ENCODE results near the gene LHX1. TPM values are rescaled to one million over a fixed set of nuclear protein-coding genes. Genes with fewer than 3 reads are reported as not detected.

Gene LHX1
- total and polyA plus RNA-seq, 7 donors, result not detected

- Histone ChIP-seq H3K27me3 (ENCODE audit: insufficient read depth in 3 of 3, low read length in 2 of 3) (peaks cover 0 to 70% (median 37%) of the 10 kb centered on the region in 3 donors), H3K36me3 (ENCODE audit: insufficient read depth in 1 of 2, low read depth in 1 of 2) (no peaks in the 10 kb centered on the region), H3K4me1 (peaks cover under 1% of the 10 kb centered on the region), H3K9me3 (no peaks in the 10 kb centered on the region), H3K27ac (no peak overlapping the region), H3K4me3 (no peak overlapping the region)
- DNase-seq (no peak), ATAC-seq (no peak)
- intact Hi-C loops (cut with DNase I), result no loop called here
- WGBS, 3 donors, result 79 to 86% (median 82%) methylated on average over 2 of the region's 2 CpGs
- TF ChIP-seq, protein P1, sequence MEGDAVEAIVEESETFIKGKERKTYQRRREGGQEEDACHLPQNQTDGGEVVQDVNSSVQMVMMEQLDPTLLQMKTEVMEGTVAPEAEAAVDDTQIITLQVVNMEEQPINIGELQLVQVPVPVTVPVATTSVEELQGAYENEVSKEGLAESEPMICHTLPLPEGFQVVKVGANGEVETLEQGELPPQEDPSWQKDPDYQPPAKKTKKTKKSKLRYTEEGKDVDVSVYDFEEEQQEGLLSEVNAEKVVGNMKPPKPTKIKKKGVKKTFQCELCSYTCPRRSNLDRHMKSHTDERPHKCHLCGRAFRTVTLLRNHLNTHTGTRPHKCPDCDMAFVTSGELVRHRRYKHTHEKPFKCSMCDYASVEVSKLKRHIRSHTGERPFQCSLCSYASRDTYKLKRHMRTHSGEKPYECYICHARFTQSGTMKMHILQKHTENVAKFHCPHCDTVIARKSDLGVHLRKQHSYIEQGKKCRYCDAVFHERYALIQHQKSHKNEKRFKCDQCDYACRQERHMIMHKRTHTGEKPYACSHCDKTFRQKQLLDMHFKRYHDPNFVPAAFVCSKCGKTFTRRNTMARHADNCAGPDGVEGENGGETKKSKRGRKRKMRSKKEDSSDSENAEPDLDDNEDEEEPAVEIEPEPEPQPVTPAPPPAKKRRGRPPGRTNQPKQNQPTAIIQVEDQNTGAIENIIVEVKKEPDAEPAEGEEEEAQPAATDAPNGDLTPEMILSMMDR (IDR thresholded peaks at IDR 0.05), result no peak
Observed at GRCh38 chr17:36926701-36927100, 10.6 kb upstream of the LHX1 start.

DNA sequence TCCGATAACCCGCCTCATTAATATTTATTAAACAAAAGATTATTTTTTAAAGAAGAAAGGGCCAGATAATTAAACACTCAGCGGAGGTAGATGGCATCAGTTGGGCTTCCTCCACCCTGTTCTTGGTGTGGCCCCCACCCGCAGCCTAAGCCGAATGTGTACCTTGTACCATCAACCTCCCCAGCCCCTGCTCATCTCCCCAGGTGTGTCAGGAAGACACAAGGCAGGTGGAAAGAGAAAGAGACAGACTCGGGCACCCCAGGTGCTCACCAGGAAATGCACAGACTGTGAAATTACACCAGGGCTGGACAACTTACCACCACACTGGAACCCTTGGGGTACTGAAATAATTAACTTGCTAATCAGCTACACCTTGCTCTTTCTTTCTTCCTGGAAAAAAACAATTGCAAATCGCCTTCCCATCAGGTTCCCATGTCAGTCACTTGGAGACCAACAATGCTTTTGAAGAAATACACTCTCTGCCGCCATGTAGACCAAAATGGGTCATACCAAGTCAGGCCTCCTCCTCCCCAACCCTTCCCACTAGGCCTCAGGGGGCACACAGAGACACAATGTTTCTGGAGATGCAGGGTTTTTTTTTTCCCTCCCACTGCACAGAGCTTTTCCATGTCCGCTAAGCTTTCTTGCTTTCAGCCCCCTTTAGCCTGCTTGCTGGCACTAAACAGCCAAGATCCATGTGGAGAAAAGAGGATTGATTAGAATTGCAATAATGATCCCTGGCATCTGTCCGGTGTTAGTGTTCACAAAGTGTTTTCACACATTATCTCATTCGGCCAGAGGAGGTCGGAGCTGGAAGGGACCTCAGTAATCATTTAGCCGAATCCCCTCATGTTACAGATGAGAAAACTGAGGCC lies 8.6 kb upstream of the LHX1 start:
- H3K27me3 ChIP-seq (ENCODE audit: insufficient read depth in 3 of 3, low read length in 2 of 3), result peaks cover 0 to 75% (median 52%) of the 10 kb centered on the region in 3 donors
- DNase-seq, result no peak
- intact Hi-C loops (cut with DNase I), result no loop called here
- WGBS, 3 donors, result 53 to 60% (median 59%) methylated on average over 13 of the region's 13 CpGs
- H3K27ac ChIP-seq, result no peak overlapping the region
- no peaks in the 10 kb centered on the region for H3K36me3 ChIP-seq (ENCODE audit: insufficient read depth in 1 of 2, low read depth in 1 of 2)
- ATAC-seq, result no peak
- H3K4me1 ChIP-seq, result peaks cover 16% of the 10 kb centered on the region
- H3K9me3 ChIP-seq, result no peaks in the 10 kb centered on the region
- TF ChIP-seq, protein P1 (IDR thresholded peaks at IDR 0.05), result no peak
- H3K4me3 ChIP-seq, result no peak overlapping the region

GRCh38 chr17:36929851-36930582 lies 7.3 kb upstream of the LHX1 start:
- ATAC-seq (no peak), DNase-seq (no peak)
- Histone ChIP-seq H3K9me3 (no peaks in the 10 kb centered on the region), H3K36me3 (ENCODE audit: insufficient read depth in 1 of 2, low read depth in 1 of 2) (no peaks in the 10 kb centered on the region), H3K4me3 (no peak overlapping the region), H3K27me3 (ENCODE audit: insufficient read depth in 3 of 3, low read length in 2 of 3) (peaks cover 0 to 87% (median 65%) of the 10 kb centered on the region in 3 donors), H3K27ac (no peak overlapping the region), H3K4me1 (peaks cover 24% of the 10 kb centered on the region)
- TF ChIP-seq, protein P1 (IDR thresholded peaks at IDR 0.05), result no peak
- intact Hi-C loops (cut with DNase I), result no loop called here
- WGBS, 3 donors, result 34 to 39% (median 36%) methylated on average over 16 of the region's 16 CpGs

- Histone ChIP-seq H3K9me3 (no peaks in the 10 kb centered on the region), H3K36me3 (ENCODE audit: insufficient read depth in 1 of 2, low read depth in 1 of 2) (no peaks in the 10 kb centered on the region), H3K4me1 (peaks cover 26% of the 10 kb centered on the region), H3K4me3 (no peak overlapping the region), H3K27me3 (ENCODE audit: insufficient read depth in 3 of 3, low read length in 2 of 3) (peaks cover 0 to 87% (median 68%) of the 10 kb centered on the region in 3 donors), H3K27ac (no peak overlapping the region)
- ATAC-seq, result no peak
- WGBS, 3 donors, result 44 to 67% (median 67%) methylated on average over 1 of the region's 1 CpG
- TF ChIP-seq, protein P1 (IDR thresholded peaks at IDR 0.05), result no peak
- intact Hi-C loops (cut with DNase I), result no loop called here
- no peak for DNase-seq
Observed at GRCh38 chr17:36930583-36930900, 6.7 kb upstream of the LHX1 start.

Measured in psoas muscle (tissue), 8 donors.